GM12878 (cell line): ENCODE results near the gene NTN1.

Experiments used
- NRF1 ChIP-seq: conservative IDR thresholded peaks from 2 replicates; pipeline ENCODE4 v1.6.1; 2011; ENCODE audit warnings: mild to moderate bottlenecking, low read depth, low read length, improper control_type of control experiment
- TF ChIP-seq, protein P1 (sequence below), 3 experiments: IDR thresholded peaks in 2 of 3; conservative IDR thresholded peaks in 1 of 3; 2 replicates each; pipeline ENCODE4 v1.5.1; 2011; ENCODE audit warnings: low read depth in 3 of 3, low read length in 3 of 3, mild to moderate bottlenecking in 3 of 3, control low read depth in 2 of 3, moderate library complexity in 2 of 3, inconsistent platforms in 1 of 3, mixed read lengths in 1 of 3; ENCODE audit not compliant: control insufficient read depth in 2 of 3, insufficient read depth in 1 of 3; ENCODE audit errors: extremely low read depth in 1 of 3

DNA sequence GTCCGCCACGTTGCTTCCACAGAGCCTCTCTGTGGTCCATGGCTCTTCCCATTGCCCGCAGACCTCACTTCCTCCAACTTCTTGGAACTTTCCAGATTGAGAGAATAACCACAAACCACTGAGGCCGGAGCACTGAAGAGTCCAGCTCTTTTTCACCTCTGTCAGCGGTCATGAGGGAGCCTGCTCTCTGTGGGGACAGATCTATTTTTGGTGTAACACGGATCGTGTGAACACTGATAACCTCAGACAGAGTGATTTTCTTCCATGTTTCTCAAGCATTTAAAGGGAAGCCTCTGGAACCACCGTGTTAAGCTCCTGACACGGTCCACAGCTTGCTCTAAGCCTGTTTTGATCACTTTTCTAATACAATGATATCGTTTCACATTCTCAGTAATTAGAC lies 49.7 kb downstream of the NTN1 start:
- TF ChIP-seq NRF1, result no peak
- TF ChIP-seq, protein P1, sequence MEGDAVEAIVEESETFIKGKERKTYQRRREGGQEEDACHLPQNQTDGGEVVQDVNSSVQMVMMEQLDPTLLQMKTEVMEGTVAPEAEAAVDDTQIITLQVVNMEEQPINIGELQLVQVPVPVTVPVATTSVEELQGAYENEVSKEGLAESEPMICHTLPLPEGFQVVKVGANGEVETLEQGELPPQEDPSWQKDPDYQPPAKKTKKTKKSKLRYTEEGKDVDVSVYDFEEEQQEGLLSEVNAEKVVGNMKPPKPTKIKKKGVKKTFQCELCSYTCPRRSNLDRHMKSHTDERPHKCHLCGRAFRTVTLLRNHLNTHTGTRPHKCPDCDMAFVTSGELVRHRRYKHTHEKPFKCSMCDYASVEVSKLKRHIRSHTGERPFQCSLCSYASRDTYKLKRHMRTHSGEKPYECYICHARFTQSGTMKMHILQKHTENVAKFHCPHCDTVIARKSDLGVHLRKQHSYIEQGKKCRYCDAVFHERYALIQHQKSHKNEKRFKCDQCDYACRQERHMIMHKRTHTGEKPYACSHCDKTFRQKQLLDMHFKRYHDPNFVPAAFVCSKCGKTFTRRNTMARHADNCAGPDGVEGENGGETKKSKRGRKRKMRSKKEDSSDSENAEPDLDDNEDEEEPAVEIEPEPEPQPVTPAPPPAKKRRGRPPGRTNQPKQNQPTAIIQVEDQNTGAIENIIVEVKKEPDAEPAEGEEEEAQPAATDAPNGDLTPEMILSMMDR (IDR thresholded peaks at IDR 0.05 in 2 of 3, conservative IDR thresholded peaks at IDR 0.05 in 1 of 3; ENCODE audit: control insufficient read depth in 2 of 3, extremely low read depth in 1 of 3, insufficient read depth in 1 of 3, low read depth in 3 of 3, low read length in 3 of 3), result no peak
